Measurements from ENCODE around the gene KIAA1217.

DNA sequence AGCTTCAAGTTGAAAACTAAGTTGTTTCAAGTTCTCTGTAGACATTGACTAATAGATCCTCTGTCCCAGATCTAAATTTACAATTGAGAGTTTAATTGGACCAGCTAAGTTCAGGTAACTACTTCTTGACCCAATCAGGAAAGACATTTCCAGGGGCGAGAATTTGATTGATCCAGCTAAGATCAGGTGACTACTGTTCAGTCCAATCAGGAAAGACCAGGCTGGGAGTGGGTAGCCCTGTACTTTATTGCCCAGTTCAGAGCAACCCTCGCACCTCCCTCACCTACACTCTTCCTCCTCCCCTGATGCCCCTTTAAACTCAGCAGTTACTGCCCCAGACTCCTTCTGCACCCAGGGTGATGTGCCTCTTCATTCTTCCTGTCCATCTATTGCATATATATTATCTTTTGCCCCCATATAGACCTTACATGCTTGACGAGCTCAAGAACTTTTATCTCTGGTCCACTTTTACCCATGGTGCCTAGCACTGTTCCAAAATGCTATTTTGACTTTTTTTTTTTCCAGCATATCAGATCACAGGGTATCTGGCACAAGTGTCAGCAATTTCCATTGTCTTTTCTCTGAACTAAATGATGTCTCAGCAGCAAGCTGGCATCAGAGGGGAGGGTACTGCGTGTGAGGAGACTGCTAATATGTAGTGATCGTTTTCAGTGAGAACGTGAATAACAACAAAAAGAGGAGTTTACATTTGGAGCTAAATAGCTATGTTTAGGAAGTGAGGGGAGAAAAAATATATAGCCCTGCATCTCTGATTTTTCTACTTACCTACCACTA, 169.4 kb downstream of the KIAA1217 start:
- TF ChIP-seq POLR2A (IDR thresholded peaks at IDR 0.05; ENCODE audit: low read depth) (no peak), CTCF (IDR thresholded peaks at IDR 0.05) (no peak)

Measured in esophagus muscularis mucosa (tissue), 3 donors.